ENCODE data around the gene MAPKAP1.

The MAPKAP1 gene

GRCh38 chr9:125431741-125432271 is 275.2 kb downstream of the MAPKAP1 start:
- DNase-seq (ENCODE audit: low read depth in 3 of 3) = no peak

GRCh38 chr9:125431012-125431305 is 276.0 kb downstream of the MAPKAP1 start:
- DNase-seq (ENCODE audit: low read depth in 3 of 3) = no peak

- DNase-seq (ENCODE audit: low read depth in 3 of 3) = no peak
Measured at GRCh38 chr9:125430161-125431011, 276.6 kb downstream of the MAPKAP1 start.

- no peak for DNase-seq (ENCODE audit: low read depth in 3 of 3)
Measured at GRCh38 chr9:125429476-125430160, 277.4 kb downstream of the MAPKAP1 start.

GRCh38 chr9:125428902-125429467 is 278.0 kb downstream of the MAPKAP1 start:
- DNase-seq (ENCODE audit: low read depth in 3 of 3) = no peak

- peak in 1 of 3 experiments; percentile 19 for DNase-seq (ENCODE audit: low read depth in 3 of 3)
Measured at GRCh38 chr9:125428060-125428901, 278.7 kb downstream of the MAPKAP1 start.

- DNase-seq (ENCODE audit: low read depth in 3 of 3) = no peak
Measured at GRCh38 chr9:125427556-125427955, 279.5 kb downstream of the MAPKAP1 start.

GRCh38 chr9:125426926-125427325 is 280.1 kb downstream of the MAPKAP1 start:
- DNase-seq (ENCODE audit: low read depth in 3 of 3) = no peak

- DNase-seq (ENCODE audit: low read depth in 3 of 3) = no peak
Measured at GRCh38 chr9:125425901-125426515, 281.0 kb downstream of the MAPKAP1 start.

- no peak for DNase-seq (ENCODE audit: low read depth in 3 of 3)
Measured at GRCh38 chr9:125425170-125425897, 281.7 kb downstream of the MAPKAP1 start.

GRCh38 chr9:125423964-125424363 is 283.0 kb downstream of the MAPKAP1 start:
- DNase-seq (ENCODE audit: low read depth in 3 of 3) = no peak

- no peak for DNase-seq (ENCODE audit: low read depth in 3 of 3)
Measured at GRCh38 chr9:125422853-125423252, 284.2 kb downstream of the MAPKAP1 start.

GRCh38 chr9:125421591-125422181 is 285.3 kb downstream of the MAPKAP1 start:
- no peak for DNase-seq (ENCODE audit: low read depth in 3 of 3)

- DNase-seq (ENCODE audit: low read depth in 3 of 3) = no peak
Measured at GRCh38 chr9:125421166-125421565, 285.8 kb downstream of the MAPKAP1 start.

- DNase-seq (ENCODE audit: low read depth in 3 of 3) = no peak
Measured at GRCh38 chr9:125418404-125418803, 288.6 kb downstream of the MAPKAP1 start.

- DNase-seq (ENCODE audit: low read depth in 3 of 3) = no peak
Measured at GRCh38 chr9:125416517-125416916, 290.5 kb downstream of the MAPKAP1 start.

GRCh38 chr9:125415583-125416460 is 291.2 kb downstream of the MAPKAP1 start:
- DNase-seq (ENCODE audit: low read depth in 3 of 3) = no peak

- DNase-seq (ENCODE audit: low read depth in 3 of 3) = no peak
Measured at GRCh38 chr9:125413579-125413978, 293.4 kb downstream of the MAPKAP1 start.

GRCh38 chr9:125412166-125412565 is 294.8 kb downstream of the MAPKAP1 start:
- no peak for DNase-seq (ENCODE audit: low read depth in 3 of 3)

Measured in stimulated activated CD4-positive, alpha-beta T cell treated with anti-CD3 and anti-CD28 coated beads, TNF-alpha, amount 100 ng/mL, for 24 hours (primary cell).